HG03558 (cell line): ENCODE data around the gene QKI.
"Not testable (repeated sequence)": the region's sequence is repeated elsewhere in the genome, so short reads cannot be mapped to it uniquely, and the experiment has no call there.

Experiments
- ATAC-seq: cut with Tn5 transposase; IDR thresholded peaks from one replicate; pipeline ENCODE4 v1.9.1; 2021; ENCODE audit warnings: moderate number of reproducible peaks; ENCODE audit not compliant: unreplicated experiment; ENCODE audit errors: extremely low read depth

QKI gene

GRCh38 chr6:163565140-163565539 is 150.6 kb downstream of the QKI start:
- ATAC-seq, result no peak

GRCh38 chr6:163566056-163566455 is 151.5 kb downstream of the QKI start:
- no peak for ATAC-seq

- no peak for ATAC-seq
Measured at GRCh38 chr6:163568275-163568674, 153.8 kb downstream of the QKI start.

- no peak for ATAC-seq
Measured at GRCh38 chr6:163570579-163571231, 156.2 kb downstream of the QKI start.

- ATAC-seq, result no peak
Measured at GRCh38 chr6:163571730-163572129, 157.2 kb downstream of the QKI start.

GRCh38 chr6:163572612-163573011 is 158.1 kb downstream of the QKI start:
- no peak for ATAC-seq

- ATAC-seq, result no peak
Measured at GRCh38 chr6:163573503-163574179, 159.1 kb downstream of the QKI start.

- no peak for ATAC-seq
Measured at GRCh38 chr6:163576114-163576513, 161.6 kb downstream of the QKI start.

- no peak for ATAC-seq
Measured at GRCh38 chr6:163577404-163577803, 162.9 kb downstream of the QKI start.

- no peak for ATAC-seq
Measured at GRCh38 chr6:163579111-163579879, 164.8 kb downstream of the QKI start.

- ATAC-seq, result no peak
Measured at GRCh38 chr6:163579880-163580295, 165.4 kb downstream of the QKI start.

- no peak for ATAC-seq
Measured at GRCh38 chr6:163580311-163581030, 166.0 kb downstream of the QKI start.

- ATAC-seq, result no peak
Measured at GRCh38 chr6:163583558-163583957, 169.0 kb downstream of the QKI start.

GRCh38 chr6:163585932-163586437 is 171.5 kb downstream of the QKI start:
- ATAC-seq, result no peak

- no peak for ATAC-seq
Measured at GRCh38 chr6:163586888-163587287, 172.4 kb downstream of the QKI start.

- no peak for ATAC-seq
Measured at GRCh38 chr6:163588220-163588919, 173.9 kb downstream of the QKI start.

GRCh38 chr6:163589387-163589786 is 174.9 kb downstream of the QKI start:
- ATAC-seq, result no peak

- not testable (repeated sequence) for ATAC-seq
Measured at GRCh38 chr6:163590132-163590531, 175.6 kb downstream of the QKI start.

GRCh38 chr6:163592872-163593271 is 178.4 kb downstream of the QKI start:
- ATAC-seq, result no peak

- no peak for ATAC-seq
Measured at GRCh38 chr6:163596174-163596573, 181.7 kb downstream of the QKI start.
